HG02642 (cell line): ENCODE data around the gene ATP4B.

Source experiments
- ATAC-seq: cut with Tn5 transposase; IDR thresholded peaks from one replicate; pipeline ENCODE4 v1.9.1; 2021; ENCODE audit warnings: mild to moderate bottlenecking; ENCODE audit not compliant: unreplicated experiment, poor library complexity

ATP4B gene

DNA sequence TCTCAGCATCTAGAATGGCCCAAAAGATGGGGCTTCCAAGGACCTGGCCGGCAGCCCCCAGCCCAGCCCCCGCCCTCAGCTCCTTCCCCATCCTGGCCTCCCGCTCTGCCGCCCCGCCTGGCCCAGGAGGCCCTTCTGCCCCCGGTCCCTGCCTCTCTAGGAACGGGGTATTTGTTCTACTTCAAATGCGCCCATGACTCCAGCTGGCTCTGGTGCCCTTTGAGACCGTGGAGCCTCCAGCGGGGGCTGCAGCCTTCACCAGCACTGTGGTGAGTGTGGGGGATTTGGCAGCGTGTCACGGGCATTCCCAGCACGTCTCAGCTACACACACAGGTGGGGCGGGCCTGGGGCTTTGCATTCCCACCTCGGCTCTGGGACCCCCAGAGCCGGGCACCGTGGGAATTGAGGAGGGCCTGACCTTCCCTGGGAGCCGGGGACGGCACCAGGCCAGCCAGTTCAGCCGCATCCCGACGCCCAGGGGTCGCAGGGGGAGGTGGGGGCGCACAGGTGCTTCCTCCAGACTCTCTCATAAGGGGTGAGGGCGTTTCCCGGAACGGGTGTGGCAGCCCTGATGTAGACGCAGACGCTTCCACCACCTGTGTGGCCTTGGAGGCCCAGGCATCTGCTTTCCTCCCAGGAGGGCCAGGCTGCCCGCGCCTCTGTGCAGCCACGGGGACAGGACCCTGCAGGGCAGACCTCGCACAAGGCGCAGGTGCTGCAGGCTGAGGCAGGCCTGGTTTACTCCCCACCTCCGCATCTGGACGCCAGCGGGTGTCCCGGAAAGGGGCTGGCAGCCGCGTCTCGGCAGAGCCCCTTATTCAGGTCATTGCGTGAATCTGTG lies 947 bp downstream of the ATP4B start:
- ATAC-seq: no peak

DNA sequence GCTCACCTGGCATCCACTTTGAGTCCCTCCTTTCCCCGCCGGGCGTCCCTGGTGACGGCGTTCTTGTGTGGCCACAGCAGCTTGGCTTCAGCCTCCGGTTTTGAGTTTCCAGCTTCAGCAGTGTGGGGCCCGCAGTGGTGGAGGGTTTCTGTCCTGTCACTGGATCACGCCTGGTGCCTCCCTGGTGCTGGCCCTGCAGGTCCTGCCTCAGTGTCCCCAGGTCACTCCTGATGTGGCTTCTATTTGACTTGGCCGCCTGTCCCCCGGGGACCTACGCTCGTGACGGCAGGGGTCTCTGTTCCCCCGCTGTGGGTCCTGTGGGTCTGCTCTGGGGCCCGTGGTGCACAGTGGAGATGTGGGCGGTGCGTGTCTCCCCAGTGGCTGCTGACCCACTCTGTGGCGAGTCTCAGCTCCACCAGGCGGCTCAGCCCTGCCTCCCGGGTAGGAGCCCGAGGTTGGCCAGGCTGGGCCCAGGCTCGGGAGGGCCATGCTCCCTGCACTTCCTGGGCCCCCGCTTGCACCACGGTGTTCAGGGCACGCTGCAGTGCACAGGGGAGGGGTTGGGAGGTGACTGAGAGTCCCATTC lies 1.9 kb downstream of the ATP4B start:
- no peak for ATAC-seq

GRCh38 chr13:113655346-113656002 lies 2.5 kb downstream of the ATP4B start:
- ATAC-seq: no peak

DNA sequence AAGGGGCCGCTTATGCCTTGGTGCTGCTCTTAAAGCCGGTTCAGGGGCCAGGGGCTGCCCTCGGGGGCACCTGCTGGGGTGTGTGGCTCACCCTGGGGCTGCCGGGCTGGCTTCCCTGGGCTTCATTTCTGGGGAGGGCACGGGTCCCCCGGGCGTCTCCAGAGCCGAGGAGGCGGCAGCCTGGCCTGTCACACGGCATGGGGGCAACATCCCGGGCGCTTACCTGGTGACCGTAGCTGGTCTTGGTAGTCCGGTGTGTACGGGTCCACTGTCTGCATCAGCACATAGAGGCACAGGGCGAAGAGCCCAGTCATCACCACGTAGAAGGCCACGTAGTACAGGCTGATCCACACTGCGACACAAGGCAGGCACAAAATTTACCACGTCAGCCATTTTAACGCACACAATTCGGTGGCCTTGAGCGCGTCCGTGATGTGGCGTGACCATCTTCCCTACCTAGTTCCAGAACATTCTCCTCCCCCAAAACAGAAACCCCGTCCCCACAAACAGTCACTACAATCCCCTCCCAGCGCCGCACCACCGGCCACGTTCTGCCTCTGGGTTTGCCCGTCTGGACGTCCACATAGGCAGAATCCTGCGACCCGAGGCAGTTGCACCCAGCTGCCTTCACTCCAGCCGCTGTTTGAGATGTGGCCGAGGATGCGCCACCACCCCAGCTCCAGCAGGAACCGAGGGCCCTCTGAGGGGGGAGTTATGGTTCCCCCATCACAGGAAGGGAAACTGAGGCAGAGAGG lies 3.2 kb downstream of the ATP4B start:
- no peak for ATAC-seq

DNA sequence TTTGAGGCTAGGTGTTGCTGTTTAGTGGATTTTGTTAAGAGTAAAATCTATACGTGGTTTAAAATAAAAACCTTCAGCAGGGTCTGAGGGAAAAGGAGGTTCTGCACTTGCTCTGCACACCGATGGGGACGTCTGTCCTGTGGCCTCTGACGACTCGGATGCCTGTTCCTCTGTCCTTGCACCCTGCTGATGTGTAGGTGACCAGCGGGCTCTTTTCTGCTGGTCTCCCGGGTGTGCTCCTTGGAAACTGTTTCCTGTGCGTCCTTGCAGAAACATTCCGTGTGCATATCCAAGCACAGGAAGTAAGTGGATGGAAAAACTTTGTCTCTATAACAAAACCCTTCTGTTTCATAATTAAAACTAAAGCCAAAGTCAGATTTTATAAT lies 3.8 kb downstream of the ATP4B start:
- no peak for ATAC-seq

- no peak for ATAC-seq
These were observed 4.5 kb downstream of the ATP4B start for GRCh38 chr13:113653264-113654174.

DNA sequence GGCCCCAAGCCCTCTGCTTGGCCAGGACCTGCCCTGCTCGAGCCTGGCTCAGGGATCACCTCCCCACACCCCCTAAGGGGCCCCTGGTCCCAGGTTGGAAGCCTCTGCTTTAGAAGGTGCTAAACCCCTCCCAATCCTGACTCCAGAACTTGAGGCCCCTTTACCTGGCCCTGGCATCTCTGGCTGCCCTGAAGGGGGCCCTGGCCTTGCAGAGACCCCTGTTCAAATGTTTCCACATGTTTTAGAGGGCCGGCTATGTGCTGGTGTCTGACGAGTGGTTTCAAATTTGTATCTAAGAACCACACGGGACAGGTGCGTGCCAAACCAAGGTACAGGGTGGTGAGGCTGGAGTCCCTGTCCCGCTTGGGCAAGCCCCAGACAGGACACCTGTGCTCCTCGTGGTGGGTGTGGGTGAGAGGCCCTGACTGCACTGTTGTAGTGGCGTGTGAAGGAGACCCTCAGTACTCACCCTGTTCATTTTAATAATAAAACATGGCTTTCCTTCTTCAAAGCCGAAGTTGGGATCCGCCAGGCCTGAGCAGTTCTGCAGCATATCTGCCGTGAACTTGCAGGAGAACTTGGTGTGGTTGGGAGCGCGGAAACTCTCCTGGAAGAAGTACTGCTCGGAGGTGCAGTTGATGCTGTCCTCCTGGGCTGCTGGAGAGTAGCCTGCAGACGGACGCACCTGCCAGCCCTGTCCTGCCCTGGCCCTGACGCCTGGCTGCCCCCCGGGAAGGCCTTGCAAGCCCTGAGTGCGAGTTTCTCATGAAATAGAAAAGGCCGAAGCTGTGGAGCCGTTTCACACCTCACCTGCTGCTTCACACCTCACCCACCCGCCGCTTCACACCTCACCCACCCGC lies 5.4 kb downstream of the ATP4B start:
- no peak for ATAC-seq

DNA sequence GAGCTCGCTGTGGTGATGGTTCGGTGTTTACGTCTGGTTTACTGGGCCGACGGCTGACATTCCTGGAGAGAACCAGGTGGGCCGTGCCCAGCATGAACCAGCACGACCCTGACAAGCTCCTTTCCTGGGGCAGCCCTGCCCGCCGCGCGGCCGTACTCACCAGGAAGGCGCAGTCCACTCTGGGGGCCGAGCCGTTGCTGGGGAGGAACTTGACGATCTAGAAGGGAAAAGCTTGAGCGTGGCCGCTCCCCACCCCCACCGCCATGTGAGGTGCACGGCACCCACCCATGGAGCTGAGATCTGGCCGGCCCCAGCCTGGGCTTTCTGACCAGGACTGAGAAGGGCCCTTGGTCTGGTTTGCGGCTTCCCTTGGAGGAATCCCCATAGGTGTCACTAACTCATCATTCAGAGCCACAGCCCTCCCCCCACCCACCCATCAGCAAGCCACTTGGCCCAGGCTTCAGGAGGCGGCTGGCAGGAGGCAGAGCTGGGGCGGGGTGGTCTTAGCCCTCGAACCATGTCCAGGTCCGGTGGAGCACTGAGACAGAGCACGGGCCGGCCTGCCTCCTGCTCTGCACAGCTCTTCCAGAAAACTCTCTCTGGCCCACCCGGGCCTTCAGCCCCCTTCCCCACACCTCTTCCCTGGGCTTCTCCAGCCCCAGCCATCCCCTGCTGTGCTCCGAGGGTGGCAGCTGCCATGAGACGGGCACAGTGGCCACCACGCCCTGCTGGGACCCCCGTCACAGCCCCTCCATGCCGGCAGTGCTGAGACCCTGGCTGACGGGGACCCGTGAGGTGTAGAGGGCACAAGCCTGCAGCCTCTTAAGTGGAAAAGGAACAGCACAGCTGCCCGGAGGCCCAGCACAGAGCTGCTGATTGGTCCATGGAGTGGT lies 6.2 kb downstream of the ATP4B start:
- ATAC-seq: no peak

DNA sequence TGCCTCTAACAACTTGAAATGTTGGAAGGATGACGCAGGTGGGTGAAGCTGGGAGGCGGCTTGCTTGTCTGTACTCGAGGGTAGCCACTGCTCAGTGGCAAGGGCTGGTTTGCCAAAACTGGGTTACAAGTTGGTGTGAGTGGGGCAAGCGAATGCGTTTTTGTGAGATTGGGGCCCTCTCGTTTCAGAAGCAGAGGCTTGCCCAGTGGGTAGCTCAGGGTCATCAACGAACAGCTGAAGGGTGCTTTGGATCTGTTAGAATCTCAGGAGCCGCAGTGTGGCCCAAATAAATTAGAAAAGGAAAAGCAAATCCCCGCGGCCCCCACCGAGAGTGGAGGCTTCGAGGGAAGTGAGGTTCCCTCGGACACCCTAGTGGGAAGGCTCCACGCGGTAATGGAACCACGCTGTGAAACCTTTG lies 7.3 kb downstream of the ATP4B start:
- no peak for ATAC-seq

GRCh38 chr13:113650275-113650674 lies 7.7 kb downstream of the ATP4B start:
- no peak for ATAC-seq

DNA sequence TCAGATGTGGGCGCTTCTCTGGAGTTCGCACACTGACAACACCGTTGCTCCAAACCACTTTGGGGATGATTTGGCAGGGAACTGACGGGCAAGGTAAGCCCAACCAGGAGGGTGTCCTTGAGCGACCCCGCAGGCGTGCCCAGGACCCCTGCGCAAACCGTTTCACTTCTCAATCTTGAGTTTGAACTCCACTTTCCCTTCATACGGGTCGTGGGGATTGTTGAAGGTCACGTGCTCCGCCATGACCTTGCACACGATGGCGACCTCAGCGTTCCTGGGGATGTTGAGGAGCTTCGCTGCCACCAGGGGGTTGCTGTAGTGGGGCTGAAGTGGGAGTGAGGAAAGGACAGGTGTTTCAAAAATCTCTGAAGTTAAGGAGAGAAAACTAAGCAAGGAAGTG lies 8.8 kb downstream of the ATP4B start:
- ATAC-seq: no peak

GRCh38 chr13:113648216-113648610 lies 9.8 kb downstream of the ATP4B start:
- ATAC-seq: no peak

GRCh38 chr13:113647351-113648215 lies 10.4 kb downstream of the ATP4B start:
- no peak for ATAC-seq

DNA sequence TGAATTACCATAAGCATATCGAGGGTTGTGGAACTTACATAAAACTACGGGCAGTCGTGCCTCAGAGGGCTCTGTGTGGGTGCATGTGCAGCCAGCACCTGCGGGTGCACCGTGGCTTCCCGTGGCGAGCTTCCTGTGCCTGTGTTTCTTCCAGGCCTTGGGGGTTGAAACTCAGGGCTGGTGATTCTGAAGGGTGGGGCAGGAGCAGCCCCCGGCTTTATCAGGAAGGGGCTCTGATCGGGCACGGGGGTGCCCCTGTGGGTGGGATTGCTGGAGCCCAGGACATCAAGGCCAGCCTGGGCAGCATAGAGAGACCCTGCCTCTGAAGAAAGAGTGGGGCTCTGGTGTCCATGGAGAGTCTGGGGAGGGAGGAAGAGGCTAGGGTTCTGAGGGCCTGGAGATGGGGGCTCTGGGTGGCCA lies 11.1 kb downstream of the ATP4B start:
- no peak for ATAC-seq

DNA sequence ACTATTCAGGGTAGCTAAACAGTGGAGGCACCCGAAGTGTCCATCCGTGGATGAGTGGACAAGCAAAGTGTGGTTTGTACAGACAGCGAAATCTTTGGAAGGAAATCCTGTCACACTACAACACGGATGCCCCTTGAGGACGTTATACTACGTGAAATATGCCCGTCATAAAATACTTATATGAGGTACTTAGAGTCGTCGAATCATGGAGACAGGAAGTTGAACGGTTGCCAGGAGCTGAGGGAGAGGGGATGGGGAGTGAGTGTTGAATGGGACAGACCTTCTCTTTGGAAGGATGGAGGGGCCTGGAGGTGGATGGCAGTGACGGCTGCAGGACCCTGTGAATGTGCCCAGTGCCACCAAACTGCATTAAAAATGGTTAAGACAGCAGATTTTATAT lies 11.6 kb downstream of the ATP4B start:
- ATAC-seq: no peak

- ATAC-seq: no peak
These were observed 12.7 kb downstream of the ATP4B start for GRCh38 chr13:113645329-113645728.

GRCh38 chr13:113644800-113645199 lies 13.2 kb downstream of the ATP4B start:
- no peak for ATAC-seq
